ENCODE measurements around the gene RNU4-1. TPM values are rescaled to one million over a fixed set of nuclear protein-coding genes. Genes with fewer than 3 reads are reported as not detected.
A peak's percentile ranks its signal among the peaks of the same experiment; 100 is the strongest.

RNU4-1 gene
- total RNA-seq, 1 experiment from 2014 or later = 2,323 TPM

DNA sequence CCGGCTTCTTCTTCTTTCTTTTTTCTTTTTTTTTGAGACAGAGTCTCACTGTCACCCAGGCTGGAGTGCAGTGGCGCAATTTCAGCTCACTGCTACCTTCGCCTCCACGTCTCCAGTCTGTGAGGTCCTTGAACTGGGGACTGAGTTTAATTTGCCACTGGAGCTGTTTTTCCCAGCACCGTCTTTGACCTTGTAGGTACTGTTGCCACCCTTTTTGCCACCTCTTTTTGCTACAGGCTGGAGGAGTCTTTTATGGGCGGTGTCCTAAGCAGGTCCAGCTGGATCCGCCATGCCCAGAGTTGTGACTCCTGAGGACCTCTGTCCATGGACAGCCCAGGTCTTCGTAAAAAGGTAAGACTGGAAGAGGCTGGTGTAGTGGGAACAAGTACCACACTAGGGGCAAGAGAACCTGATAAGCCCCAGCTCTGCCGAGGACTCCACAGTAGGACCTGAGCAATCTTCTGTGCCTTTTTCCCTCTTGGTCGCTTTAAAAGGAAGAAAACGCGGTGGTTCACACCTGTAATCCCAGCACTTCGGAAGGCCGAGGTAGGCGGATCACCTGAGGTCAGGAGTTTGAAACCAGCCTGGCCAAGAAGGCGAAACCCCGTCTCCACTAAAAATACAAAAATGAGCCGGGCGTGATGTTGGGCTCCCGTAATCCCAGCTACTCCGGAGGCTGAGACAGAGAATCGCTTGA is 2.3 kb downstream of the RNU4-1 start:
- H3K79me2 ChIP-seq (ENCODE audit: insufficient read depth, low read length) = no peaks in the 10 kb centered on the region
- BruUV-seq (replicated peaks) = no TSS peak

More for the DNA sequence above, 2.3 kb downstream of the RNU4-1 start:
- Histone ChIP-seq H4K20me1 (ENCODE audit: insufficient read depth) (no peaks in the 10 kb centered on the region), H3K4me1 (ENCODE audit: control insufficient read depth in 1 of 2, insufficient read depth in 2 of 2, low read length in 2 of 2) (peaks cover 13 to 46% of the 10 kb centered on the region in 2 experiments), H3K9me3 (ENCODE audit: control insufficient read depth in 1 of 2, insufficient read depth in 1 of 2, low read depth in 1 of 2, low read length in 2 of 2) (no peaks in the 10 kb centered on the region), H3K27me3 (ENCODE audit: insufficient read depth, low read length) (no peaks in the 10 kb centered on the region), H3K9me2 (ENCODE audit: insufficient read depth) (no peaks in the 10 kb centered on the region), H3K4me3 (replicated peaks in 1 of 2; ENCODE audit: low read depth in 1 of 2, low read length in 2 of 2) (peak overlapping the region; percentile 6 to 36), H2AFZ (ENCODE audit: low read depth, low read length, poor library complexity, severe bottlenecking) (no peak overlapping the region), H3K4me2 (ENCODE audit: low read length) (peak overlapping the region; percentile 56), H3K9ac (ENCODE audit: low read length) (peak overlapping the region; percentile 58), H3K27ac (ENCODE audit: low read depth, low read length) (peak overlapping the region; percentile 88), H3K36me3 (ENCODE audit: control insufficient read depth in 1 of 2, insufficient read depth in 2 of 2, low read length in 2 of 2) (no peaks in the 10 kb centered on the region)
- DNase-seq (ENCODE audit: low read depth, low spot score) = no peak
- TF ChIP-seq SRF (IDR thresholded peaks at IDR 0.05; ENCODE audit: low read depth) (no peak), ZNF274 (IDR thresholded peaks at IDR 0.05; ENCODE audit: low read depth, low read length) (no peak), RAD21 (IDR thresholded peaks at IDR 0.05; ENCODE audit: low read depth) (no peak), SP1 (IDR thresholded peaks at IDR 0.05; ENCODE audit: low read depth) (no peak), JUND (IDR thresholded peaks at IDR 0.05) (no peak), TCF7L2 (IDR thresholded peaks at IDR 0.05; ENCODE audit: borderline replicate concordance, extremely low read depth, insufficient read depth, insufficient read length) (no peak), CEBPB (IDR thresholded peaks at IDR 0.05; ENCODE audit: low read depth) (no peak), POLR2AphosphoS5 (IDR thresholded peaks at IDR 0.05; ENCODE audit: low read depth, low read length) (no peak), POLR2A (IDR thresholded peaks at IDR 0.05; ENCODE audit: borderline replicate concordance, extremely low read depth, insufficient read depth, insufficient read length) (no peak), ZFX (IDR thresholded peaks at IDR 0.05) (no peak), SIN3A (IDR thresholded peaks at IDR 0.05; ENCODE audit: low read depth) (no peak)
- TF ChIP-seq, protein P1, sequence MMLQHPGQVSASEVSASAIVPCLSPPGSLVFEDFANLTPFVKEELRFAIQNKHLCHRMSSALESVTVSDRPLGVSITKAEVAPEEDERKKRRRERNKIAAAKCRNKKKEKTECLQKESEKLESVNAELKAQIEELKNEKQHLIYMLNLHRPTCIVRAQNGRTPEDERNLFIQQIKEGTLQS (IDR thresholded peaks at IDR 0.05) = no peak
- TF ChIP-seq, protein P2, sequence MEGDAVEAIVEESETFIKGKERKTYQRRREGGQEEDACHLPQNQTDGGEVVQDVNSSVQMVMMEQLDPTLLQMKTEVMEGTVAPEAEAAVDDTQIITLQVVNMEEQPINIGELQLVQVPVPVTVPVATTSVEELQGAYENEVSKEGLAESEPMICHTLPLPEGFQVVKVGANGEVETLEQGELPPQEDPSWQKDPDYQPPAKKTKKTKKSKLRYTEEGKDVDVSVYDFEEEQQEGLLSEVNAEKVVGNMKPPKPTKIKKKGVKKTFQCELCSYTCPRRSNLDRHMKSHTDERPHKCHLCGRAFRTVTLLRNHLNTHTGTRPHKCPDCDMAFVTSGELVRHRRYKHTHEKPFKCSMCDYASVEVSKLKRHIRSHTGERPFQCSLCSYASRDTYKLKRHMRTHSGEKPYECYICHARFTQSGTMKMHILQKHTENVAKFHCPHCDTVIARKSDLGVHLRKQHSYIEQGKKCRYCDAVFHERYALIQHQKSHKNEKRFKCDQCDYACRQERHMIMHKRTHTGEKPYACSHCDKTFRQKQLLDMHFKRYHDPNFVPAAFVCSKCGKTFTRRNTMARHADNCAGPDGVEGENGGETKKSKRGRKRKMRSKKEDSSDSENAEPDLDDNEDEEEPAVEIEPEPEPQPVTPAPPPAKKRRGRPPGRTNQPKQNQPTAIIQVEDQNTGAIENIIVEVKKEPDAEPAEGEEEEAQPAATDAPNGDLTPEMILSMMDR (IDR thresholded peaks at IDR 0.05 in 2 of 3, conservative IDR thresholded peaks at IDR 0.05 in 1 of 3; ENCODE audit: borderline replicate concordance in 1 of 3, insufficient read depth in 1 of 3, low read depth in 2 of 3, low read length in 2 of 3) = no peak
- TF ChIP-seq, protein P3, sequence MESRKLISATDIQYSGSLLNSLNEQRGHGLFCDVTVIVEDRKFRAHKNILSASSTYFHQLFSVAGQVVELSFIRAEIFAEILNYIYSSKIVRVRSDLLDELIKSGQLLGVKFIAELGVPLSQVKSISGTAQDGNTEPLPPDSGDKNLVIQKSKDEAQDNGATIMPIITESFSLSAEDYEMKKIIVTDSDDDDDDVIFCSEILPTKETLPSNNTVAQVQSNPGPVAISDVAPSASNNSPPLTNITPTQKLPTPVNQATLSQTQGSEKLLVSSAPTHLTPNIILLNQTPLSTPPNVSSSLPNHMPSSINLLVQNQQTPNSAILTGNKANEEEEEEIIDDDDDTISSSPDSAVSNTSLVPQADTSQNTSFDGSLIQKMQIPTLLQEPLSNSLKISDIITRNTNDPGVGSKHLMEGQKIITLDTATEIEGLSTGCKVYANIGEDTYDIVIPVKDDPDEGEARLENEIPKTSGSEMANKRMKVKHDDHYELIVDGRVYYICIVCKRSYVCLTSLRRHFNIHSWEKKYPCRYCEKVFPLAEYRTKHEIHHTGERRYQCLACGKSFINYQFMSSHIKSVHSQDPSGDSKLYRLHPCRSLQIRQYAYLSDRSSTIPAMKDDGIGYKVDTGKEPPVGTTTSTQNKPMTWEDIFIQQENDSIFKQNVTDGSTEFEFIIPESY (IDR thresholded peaks at IDR 0.05; ENCODE audit: extremely low read depth, insufficient replicate concordance, low read length) = no peak
- TF ChIP-seq, protein P4, sequence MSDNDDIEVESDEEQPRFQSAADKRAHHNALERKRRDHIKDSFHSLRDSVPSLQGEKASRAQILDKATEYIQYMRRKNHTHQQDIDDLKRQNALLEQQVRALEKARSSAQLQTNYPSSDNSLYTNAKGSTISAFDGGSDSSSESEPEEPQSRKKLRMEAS (IDR thresholded peaks at IDR 0.05) = no peak
- TF ChIP-seq, protein P5, sequence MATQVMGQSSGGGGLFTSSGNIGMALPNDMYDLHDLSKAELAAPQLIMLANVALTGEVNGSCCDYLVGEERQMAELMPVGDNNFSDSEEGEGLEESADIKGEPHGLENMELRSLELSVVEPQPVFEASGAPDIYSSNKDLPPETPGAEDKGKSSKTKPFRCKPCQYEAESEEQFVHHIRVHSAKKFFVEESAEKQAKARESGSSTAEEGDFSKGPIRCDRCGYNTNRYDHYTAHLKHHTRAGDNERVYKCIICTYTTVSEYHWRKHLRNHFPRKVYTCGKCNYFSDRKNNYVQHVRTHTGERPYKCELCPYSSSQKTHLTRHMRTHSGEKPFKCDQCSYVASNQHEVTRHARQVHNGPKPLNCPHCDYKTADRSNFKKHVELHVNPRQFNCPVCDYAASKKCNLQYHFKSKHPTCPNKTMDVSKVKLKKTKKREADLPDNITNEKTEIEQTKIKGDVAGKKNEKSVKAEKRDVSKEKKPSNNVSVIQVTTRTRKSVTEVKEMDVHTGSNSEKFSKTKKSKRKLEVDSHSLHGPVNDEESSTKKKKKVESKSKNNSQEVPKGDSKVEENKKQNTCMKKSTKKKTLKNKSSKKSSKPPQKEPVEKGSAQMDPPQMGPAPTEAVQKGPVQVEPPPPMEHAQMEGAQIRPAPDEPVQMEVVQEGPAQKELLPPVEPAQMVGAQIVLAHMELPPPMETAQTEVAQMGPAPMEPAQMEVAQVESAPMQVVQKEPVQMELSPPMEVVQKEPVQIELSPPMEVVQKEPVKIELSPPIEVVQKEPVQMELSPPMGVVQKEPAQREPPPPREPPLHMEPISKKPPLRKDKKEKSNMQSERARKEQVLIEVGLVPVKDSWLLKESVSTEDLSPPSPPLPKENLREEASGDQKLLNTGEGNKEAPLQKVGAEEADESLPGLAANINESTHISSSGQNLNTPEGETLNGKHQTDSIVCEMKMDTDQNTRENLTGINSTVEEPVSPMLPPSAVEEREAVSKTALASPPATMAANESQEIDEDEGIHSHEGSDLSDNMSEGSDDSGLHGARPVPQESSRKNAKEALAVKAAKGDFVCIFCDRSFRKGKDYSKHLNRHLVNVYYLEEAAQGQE (IDR thresholded peaks at IDR 0.05; ENCODE audit: low read depth) = no peak
- RAD21 ChIA-PET (ENCODE audit: low non-redundant PET in 1 of 2, low total read pairs in 2 of 2, uncharacterized antibody in 2 of 2, unreplicated experiment in 2 of 2) = interaction anchor here (0.7 to 1.5 kb wide), 6 partner anchors 25 to 174 kb away, joined by 3 to 10 read pairs (median 4); partner anchors contain the start of gene PXN (in 1 of the 2)
- CTCF ChIA-PET = interaction anchor here (1.4 to 3.2 kb wide), 6 partner anchors 11 to 90 kb away, joined by 9 to 32 read pairs (median 15); partner anchors contain the start of genes PXN, RPLP0 and SIRT4
- POLR2A ChIA-PET = interaction anchor here (0.7 to 8.0 kb wide), 51 partner anchors 9 to 1503 kb away, joined by 3 to 394 read pairs (median 5); partner anchors contain the start of genes COQ5, COX6A1, DYNLL1 and OASL
- peak; percentile 1 for ATAC-seq
- intact Hi-C loops (cut with micrococcal nuclease) = loop anchor here (1.0 to 2.0 kb wide), 2 partner anchors 16 to 62 kb away; no protein-coding TSS in a partner anchor
